Activated CD4-positive, alpha-beta T cell treated with anti-CD3 and anti-CD28 coated beads, Interleukin-2, amount 50 U/mL, for 1 hour (primary cell): ENCODE data around the gene NSDHL.
A peak's percentile ranks its signal among the peaks of the same experiment; 100 is the strongest.
"Not testable (repeated sequence)": the region's sequence is repeated elsewhere in the genome, so short reads cannot be mapped to it uniquely, and the experiment has no call there.

ENCODE experiments used
- DNase-seq: peaks from one replicate; pipeline ENCODE4 v3.0.0-alpha.2; 2020

Gene NSDHL

GRCh38 chrX:152830312-152831305, at the start of gene NSDHL, which contains the start of gene CETN2:
Gene NSDHL, plus strand, starts transcription at chrX:152831063. Its CDS starts 15,262 bp downstream, at chrX:152846325.
Gene CETN2, minus strand, starts transcription at chrX:152830757. Its CDS starts 47 bp downstream, at chrX:152830710.
- peak; percentile 91 for DNase-seq

- not testable (repeated sequence) for DNase-seq
Observed at GRCh38 chrX:152787062-152787461, 43.8 kb upstream of the NSDHL start.

- no peak for DNase-seq
Observed at GRCh38 chrX:152798945-152799344, 31.9 kb upstream of the NSDHL start.

- DNase-seq = no peak
Observed at GRCh38 chrX:152806035-152806434, 24.8 kb upstream of the NSDHL start.

- no peak for DNase-seq
Observed at GRCh38 chrX:152810403-152810802, 20.5 kb upstream of the NSDHL start.

- no peak for DNase-seq
Observed at GRCh38 chrX:152813206-152813605, 17.7 kb upstream of the NSDHL start.

GRCh38 chrX:152814048-152814447, 16.8 kb upstream of the NSDHL start:
- DNase-seq = no peak

GRCh38 chrX:152817078-152817764, 13.6 kb upstream of the NSDHL start:
- no peak for DNase-seq

GRCh38 chrX:152818356-152818755, 12.5 kb upstream of the NSDHL start:
- DNase-seq = no peak

GRCh38 chrX:152819266-152819665, 11.6 kb upstream of the NSDHL start:
- no peak for DNase-seq

GRCh38 chrX:152819732-152820131, 11.1 kb upstream of the NSDHL start:
- no peak for DNase-seq

- no peak for DNase-seq
Observed at GRCh38 chrX:152821145-152821765, 9.6 kb upstream of the NSDHL start.

GRCh38 chrX:152822383-152823086, 8.3 kb upstream of the NSDHL start:
- no peak for DNase-seq

- DNase-seq = no peak
Observed at GRCh38 chrX:152823657-152824056, 7.2 kb upstream of the NSDHL start.

- no peak for DNase-seq
Observed at GRCh38 chrX:152824841-152825374, 6.0 kb upstream of the NSDHL start.

- DNase-seq = no peak
Observed at GRCh38 chrX:152831391-152831790, 528 bp downstream of the NSDHL start.

GRCh38 chrX:152832520-152832919, 1.7 kb downstream of the NSDHL start:
- DNase-seq = no peak

- no peak for DNase-seq
Observed at GRCh38 chrX:152833378-152833777, 2.5 kb downstream of the NSDHL start.

GRCh38 chrX:152835470-152835869, 4.6 kb downstream of the NSDHL start:
- DNase-seq = not testable (repeated sequence)

GRCh38 chrX:152842772-152843338, 12.0 kb downstream of the NSDHL start:
- DNase-seq = no peak

GRCh38 chrX:152843852-152844251, 13.0 kb downstream of the NSDHL start:
- DNase-seq = no peak

GRCh38 chrX:152844256-152844655, 13.4 kb downstream of the NSDHL start:
- no peak for DNase-seq
